GM19395 (cell line): ENCODE results near the gene MICB.
"Not testable (repeated sequence)": the region's sequence is repeated elsewhere in the genome, so short reads cannot be mapped to it uniquely, and the experiment has no call there.

Experiments
- ATAC-seq: cut with Tn5 transposase; IDR thresholded peaks from one replicate; pipeline ENCODE4 v1.9.1; 2021; ENCODE audit warnings: mild to moderate bottlenecking, moderate library complexity; ENCODE audit not compliant: unreplicated experiment

MICB gene

DNA sequence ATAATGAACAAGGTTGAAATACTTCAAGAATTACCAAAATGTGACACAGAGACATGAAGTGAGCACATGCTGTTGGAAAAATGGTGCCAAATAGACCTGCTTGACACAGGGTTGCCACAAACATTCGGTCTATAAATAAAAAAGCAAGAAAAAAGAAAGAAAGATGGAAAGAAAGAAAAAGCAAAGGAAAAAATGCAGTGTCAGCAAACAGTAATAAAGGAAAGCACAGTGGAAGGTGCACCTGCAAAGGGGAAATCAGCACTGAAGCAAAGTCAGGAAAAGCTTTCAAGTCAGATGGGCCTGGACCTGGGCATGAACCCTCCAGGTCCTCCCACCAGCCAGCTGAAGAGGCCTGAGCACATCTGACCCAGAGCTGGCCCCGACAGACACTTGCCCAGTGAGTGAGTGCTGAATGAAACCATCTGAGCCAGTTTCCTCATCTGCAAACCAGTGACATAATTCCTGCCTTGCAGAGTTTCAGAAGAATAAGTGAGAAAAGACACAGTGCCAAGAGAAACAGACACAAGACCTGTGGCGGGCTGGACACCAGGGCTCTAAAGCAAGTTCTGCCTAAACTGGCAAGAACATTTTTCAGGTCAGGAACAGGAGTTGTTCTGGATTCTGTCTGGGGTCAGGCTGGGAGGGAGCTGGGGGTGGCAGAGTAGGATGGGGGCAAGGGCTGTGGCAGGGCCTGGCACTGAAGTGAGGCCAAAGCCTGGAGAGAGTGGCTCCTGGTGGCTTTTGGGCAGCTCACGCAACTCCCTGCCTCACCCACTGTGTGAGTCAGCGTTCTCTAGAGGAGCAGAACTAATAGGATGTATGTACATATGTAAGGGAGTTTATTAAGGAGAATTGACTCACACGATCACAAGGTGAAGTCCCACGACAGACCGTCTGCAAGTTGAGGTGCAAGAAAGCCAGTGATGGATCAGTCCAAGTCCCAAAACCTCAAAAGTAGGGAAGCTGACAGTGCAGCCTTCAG lies 23.9 kb upstream of the MICB start:
- ATAC-seq = no peak

DNA sequence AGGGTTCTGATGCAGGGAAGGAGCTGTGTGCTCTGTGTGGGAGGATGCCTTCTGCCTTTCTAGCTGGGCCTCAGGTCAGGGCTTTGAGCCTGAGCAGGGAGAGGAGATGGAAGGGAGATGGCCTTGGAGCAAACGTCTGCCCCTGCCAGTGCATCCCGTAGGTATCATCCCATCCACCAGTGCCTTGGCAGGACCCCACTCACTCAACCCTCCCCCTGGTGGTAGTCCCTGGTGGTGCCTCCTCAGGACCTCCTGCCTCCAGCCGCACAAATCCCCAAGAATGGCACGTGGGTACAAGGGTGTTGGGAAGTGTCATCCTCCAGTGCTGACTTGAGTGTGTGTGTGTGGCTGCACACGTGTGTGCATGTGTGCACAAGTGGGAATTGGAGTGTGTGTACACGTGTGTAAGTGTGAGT lies 23.1 kb upstream of the MICB start:
- ATAC-seq = no peak

DNA sequence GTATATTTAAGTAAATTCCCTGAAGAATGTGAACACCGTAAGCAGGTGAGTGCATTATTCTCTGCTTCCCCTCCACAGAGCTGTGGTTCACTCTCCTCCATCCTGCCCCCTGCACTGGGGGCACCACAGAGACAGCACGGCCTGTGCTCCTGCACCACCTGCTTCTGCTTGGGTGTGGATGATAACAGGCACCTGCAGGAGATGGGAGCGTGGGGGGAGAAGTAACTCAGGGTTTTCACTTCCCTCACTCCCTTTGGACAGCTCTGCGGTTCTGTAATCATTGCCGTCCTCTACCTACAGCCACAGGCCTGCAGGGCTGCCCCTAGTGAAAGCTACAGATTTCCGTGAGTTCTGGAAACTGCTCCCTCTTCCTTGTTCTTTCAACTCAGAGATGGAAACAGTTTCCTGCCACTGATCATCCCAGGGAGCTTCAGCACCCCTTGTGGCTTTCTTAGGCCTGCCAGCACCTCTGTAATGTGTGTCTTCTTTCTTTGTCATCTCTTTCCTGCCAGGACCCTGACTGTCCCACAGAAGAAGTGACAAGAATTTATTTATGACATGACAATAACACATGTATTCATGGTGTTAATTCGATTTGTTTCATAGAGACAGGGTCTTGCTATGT lies 21.3 kb upstream of the MICB start:
- no peak for ATAC-seq

DNA sequence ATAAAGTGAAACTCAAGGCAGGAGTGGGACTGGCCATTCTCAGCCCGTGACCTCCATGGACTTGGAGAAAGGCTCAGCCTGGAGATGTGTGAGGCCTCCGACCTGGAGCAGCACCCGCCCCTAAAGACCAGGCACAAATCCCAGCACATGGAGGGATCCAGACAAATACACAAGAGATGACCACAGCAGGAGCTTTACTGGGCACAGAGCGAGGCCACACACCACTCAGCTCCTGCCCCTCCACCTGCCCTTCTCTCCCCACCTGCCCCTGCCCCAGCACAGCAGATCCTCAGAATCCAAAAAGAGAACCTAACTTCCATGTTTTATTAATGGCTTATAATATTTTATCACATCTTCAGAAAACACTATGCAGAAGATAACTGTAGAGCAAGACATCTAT lies 20.4 kb upstream of the MICB start:
- ATAC-seq = no peak

DNA sequence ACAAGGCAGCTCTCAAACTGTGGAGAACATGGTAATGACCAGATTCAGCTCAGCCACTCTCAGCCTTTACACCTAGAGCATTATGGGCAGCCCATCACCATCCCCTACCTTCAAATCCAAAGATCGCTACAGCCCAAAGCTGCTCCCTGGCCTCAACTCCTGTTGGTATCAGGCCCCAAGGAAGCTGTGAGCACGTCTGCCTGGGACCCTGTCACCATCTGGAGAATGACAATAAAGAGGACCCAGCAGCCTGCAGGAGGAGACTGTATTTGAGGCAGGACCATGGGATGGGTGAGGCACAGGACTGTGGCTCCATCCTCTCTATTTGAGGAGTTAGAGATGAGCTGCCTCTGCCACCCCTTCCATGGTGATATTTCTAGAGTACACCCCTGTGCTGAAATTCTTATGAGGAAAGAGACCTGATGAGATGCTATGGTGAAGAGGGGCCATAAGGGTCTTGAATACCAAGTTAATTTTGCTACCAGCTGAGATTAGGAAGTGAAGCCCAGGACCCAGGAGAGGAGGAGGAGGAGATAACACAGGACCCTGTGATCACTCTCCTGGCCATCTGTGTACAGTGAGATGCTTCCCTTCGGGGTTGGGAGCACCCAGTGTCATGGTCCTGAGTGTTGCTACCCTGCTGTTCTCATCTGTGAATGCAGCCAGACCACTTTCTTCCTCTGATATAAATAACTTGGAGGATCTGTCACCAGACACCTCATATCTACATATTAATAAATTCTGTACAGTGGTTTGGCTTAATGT lies 19.6 kb upstream of the MICB start:
- ATAC-seq = no peak

DNA sequence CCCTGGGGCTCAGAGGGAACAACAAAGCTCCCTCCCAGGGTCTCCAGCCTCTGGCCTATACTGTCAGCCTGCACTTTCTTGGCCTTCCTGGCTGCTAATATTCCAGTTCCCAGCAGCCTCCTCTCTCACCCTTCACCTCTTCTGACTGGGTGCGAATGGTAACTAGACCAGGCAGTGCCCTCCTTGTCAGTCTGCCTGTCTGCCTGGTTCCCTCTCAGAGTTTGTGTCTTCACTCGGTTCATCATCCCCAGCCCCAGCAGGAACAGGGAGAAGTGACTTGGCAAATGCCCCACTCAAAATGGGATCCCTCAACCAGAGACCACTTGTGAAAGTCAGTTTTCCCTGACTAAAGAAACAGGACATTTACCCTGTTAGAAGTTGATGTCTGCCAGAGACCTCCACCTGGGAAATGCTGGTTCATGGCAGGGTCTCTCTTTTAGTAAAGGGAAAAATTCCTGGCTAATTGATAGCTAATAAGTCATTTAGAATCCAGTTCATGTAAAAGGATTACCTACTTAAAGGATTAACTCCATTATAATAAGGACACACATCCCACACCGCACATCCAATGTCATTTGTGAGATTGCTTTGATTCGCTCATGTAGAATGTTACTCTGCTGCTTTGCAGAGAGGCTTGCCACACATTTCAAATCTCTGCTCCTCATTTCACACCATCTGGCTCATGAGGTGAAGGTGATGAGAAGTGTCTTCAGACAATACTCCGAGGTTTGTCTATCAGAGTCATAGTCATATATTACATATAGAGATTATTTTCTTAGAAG lies 18.6 kb upstream of the MICB start:
- ATAC-seq = no peak

DNA sequence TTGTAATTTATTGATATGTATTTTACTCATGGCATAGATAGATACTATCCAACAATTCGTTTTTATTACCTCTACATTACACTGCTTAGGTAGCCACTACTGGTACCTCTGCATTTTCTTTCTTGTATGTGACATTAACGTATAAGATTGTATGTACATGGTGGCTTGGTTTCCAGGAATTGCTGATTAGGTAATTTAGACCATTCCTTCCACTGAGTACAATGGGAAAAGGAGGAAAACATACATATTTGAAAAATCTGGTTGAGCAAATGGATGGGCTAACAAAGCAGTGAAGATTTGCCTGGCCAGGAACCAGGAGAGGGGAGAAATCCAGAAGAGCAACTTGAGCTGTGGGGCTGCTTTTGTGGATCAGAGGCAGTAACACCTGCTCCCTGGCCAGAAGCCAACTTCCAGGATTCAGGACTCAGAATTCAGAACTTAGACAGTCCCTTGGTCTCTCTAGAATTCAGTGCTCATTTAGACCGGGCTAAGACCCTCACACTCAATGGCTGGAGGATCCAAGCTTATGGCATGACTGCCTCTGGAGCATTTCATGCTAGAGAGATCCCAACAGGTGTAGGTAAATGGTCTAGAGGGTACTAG lies 17.9 kb upstream of the MICB start:
- ATAC-seq = no peak

DNA sequence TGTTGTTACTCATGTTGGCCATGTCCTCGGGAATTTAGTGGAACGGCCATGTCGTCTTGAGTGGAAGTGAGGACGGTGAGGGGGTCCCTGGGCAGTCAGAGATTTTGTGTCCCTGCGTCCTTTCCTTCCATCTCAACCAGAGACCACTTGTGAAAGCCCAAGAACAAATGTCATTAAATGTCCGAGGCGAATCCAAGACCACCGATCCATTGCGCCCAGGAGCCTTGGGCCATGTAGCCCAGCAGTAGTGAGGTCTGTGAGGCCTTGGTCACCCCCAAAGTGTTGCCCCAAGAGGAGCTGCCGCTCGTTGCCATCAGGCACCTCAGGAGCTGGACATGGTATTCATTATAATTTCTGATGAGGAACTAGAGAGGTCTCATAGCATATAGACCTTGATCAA lies 17.4 kb upstream of the MICB start:
- no peak for ATAC-seq

DNA sequence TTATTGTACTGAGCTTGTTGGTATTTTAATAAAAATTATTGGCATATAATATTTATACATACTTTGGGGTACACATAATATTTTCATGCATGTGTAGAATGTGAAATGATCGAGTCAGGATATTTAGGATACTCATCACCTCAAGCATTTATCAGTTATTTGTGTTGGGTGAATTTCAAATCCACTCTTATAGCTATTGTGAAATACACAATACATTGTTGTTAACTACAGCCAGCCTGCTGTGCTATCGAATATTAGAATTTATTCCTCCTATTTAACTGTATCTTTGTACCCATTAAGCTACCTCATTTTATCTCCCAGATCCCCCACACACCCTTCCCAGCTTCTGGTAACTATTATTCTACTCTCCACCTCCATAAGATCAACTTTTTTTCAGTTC lies 14.6 kb upstream of the MICB start:
- no peak for ATAC-seq

DNA sequence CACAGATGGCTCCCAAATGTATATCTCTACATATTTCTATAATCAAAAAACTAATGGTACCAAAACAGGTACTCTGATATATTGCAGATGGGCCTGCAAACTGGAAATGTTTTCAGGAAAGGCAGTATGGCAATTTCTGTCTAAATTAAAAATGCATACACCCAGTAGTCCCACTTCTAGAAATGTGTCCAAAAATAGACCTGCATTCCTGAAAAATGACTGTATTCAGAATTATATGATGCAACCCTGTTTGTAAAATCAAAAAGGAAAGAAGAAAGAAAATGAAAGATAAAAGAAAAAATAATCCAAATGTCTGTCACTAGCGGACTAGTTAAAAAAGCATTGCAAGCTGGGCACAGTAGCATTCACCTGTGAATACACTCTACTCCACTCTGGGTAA lies 12.9 kb upstream of the MICB start:
- no peak for ATAC-seq

DNA sequence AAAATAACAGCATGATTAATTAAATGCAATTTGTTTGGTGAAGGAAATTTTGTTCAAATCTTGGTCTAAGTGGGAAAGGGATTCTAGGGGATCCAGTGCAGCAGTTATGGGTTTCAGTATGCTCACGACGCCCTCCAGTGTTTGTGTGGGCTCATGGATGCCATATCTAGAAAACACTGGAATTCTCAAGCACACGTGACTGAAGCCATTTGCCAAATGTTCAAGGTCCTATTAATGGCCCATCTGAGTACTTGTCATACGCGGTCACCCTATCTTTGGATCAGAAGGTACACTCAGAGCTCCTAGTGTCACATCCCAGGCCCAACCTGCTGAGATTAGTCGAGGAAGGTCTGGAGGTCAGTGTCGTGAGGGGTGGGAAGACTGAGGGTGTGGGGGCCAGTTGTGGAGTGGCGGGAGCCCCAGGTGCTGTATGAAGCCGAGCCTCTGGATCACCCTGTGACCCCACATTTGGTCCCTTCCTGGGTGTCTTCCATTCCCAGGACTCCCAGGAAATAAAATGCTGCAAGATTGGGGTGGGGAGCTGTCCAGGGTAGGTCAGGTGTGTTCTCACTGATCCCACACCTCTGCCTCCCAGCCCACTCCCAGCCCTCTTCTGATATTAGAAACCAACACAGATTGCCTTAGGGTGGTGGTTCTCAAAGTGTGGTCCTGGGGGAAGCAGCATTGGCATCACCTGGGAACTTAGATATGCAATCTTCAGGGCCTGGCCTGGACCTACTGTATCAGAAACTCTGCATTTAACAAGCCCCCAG lies 11.7 kb upstream of the MICB start:
- not testable (repeated sequence) for ATAC-seq

DNA sequence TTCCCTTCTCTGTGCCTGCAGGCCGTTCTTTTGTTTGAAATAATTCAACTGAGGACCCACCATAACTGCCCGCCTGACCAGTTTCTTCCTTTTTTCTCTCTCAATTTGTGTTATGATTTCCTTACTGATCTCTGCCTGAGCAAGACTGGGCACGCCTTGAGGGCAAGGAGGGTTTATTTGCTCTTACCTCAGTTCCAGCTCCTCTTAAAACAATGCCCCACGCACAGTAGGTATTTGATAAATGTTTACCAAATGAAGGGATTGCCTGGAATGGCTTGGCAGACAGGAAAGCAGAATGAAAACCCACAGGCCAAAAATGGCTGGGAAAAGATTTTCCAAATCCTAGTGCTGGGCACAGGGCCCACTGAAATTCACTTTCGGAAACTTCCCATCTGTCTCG lies 10.3 kb upstream of the MICB start:
- not testable (repeated sequence) for ATAC-seq

DNA sequence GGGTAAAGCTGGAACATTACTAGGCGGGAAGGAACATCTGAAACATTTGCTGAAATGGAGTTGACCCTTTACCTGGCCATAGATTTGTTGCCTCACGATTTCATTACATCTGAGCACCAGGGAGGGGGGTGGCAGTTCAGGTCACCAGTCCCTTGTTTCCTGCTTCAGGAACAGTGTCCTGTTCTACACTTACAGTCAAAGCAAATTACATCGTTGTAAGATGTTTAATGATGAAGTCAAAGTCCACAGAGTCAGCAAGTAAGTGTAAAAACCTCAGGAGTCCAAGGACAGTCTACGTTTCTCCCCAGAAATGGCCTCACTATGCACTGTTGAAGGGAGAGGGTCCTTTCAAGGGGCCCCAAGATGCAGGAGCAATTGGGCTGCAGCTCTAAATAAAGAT lies 8.9 kb upstream of the MICB start:
- ATAC-seq = no peak

DNA sequence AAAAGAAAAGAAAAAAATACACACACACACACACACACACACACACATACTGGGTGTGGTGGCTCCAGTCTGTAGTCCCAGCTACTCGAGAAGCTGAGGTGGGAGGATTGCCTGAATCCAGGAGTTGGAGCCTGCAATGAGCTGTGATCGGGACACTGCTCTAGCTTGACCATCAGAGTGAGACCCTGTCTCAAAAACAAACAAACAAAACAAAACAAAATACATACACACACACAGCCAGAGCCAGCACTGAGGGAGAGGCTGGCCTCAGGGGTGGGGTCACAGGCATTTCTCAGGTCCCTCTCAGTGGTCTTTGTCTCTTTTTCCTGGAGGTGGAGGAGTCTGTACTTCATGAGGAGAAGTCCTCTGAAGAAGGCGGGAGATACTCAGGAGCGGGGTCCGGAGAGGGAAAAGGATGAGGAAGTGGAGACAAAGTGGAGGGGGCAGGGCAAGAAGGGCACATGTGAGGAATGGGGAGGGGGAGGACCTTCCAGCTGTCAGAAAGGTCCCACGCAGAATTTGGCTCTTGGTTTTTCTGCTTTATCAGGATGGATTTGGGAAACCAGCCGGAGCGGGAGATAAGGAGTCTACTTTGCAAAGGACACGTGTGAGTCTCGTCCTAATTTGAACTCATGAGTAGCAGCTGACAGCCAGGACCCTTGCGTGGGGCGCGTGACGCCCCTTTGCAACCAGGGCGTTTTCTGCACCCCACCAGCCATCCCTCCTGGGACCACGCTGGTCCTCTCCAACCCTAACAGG lies 7.7 kb upstream of the MICB start:
- no peak for ATAC-seq

DNA sequence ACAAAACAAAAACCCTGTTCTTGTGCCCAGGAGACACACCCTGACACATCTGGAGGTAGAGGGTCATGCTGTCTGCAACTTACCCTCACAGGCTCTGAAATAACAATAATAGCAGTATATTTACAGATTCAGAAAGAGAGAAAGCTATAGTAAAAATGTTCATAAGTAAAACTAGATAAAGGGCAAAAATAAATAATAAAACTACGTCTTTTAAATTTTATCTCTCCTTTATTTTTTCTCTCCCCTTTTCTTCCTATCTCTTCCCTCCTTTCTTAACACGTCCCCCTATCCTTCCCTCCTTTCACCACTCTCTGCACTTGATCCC lies 4.4 kb upstream of the MICB start:
- not testable (repeated sequence) for ATAC-seq

DNA sequence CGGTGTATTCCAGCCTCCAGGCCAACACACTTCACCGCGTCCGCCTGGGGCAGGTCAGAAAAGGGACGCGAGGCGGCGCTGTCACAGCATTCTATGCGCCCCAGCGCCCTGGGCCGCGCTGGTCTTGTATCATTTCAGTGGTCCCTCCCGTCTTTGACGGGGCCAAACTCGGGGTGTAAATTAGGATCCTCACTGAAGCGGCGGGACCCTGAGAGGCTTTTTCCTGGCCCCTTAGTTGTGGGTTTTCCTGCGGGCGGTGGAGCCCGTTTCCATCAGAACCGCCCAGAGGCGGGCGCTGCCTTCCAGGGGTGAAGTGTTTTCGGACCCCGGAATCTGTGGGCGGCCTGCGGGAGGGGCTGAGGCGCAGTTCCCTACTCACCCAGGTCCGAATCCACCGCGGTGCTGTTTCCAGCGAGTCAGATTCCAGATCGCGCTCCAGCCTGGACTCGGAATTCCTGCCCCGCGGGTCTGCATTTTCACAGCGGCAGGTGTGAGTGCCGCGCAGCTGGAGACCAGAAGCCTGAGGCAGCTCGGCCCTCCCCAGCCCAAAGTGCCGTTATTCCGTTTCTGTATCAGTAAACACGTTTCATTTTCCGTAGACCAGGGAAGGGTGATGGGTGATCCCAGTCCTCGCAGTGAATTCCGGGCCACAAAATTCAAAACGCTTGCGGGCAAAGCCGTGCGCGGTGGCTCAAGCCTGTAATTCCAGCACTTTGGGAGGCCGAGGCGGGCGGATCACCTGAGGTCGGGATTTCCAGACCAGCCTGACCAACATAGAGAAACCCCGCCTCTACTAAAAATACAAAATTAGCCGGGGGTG lies 3.9 kb upstream of the MICB start:
- ATAC-seq = no peak

DNA sequence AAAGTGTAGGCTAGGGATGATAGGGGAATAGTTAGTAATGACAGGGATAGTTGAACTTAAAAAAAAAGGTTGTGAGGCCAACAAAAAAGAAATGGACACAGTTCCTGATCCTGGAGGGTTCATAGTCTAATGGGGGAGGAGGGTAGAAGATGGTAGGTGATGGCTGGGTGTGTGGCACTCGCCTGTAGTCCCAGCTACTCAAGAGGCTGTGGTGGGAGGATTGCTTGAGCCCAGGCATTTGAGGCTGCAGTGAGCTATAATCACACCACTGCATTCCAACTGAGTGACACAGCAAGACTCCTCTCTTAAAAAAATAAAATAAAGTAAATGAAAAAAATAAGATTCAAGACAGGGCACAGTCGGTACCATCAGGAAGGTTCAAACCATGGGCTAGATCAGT lies 2.4 kb upstream of the MICB start:
- no peak for ATAC-seq

DNA sequence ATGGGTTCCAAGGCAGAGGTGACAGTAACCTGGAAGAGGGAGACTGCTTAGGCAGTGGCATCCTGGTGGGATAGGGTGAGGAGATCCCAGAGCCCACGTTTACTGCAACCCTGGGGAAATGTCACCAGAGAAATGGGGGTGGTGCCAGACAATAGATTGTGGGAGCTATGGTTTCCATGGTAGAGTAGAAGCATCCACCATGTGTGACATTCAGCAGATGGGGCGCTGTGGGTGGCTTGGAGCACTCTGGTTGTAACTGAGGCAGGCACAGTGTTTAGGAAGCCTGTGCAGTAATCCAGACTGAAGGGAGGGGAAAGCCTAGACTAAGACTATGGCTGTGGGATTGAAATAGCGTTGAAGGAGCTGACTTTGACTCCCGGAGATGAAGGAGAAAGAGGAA lies 1.1 kb upstream of the MICB start:
- ATAC-seq = not testable (repeated sequence)
